DLD1 (cell line): ENCODE measurements around the gene FOXO3.

Source experiments
- in situ Hi-C: cut with HindIII; loops from 2 replicates; pipeline ENCODE4 v1.10.0; 2017; ENCODE audit warnings: low sequenced_read_pairs

The FOXO3 gene

DNA sequence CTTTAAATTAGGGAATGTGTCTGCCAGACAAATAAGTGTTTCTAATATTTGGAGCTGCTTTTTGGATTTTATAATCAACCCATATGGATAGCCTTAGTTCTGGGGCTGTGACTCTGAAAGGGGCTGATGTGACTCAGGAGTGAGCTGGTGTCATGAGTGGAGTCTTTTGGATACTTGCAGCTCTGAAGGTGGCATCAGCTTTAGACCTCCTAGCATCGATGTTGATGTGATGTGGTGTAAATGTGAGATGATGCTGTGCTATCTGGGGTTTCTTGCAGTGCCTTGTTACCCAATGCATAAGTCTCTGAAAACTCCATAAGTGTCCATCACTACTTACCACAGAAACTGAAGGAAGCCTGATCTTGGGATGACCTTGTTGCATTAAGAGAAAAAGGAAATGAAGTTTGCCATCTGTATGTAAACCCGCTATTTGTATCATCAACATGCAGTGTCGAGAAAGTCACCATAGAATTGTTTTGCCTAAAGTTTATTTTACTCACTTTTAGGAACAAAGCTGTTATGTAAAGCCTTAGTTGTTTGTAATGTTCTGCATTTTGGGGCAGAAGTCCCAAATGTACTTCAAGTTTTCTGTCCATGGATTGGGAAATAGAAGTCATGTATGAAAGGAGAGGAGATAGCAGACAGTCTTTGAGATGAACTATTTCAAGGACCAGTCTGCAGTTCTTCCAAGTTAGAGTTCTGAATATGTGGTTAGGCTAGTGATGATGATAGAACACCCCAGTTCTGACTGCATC is 8.0 kb downstream of the FOXO3 start:
- in situ Hi-C loops, result loop anchor here (10.0 kb wide), 1 partner anchor 216 kb away; no protein-coding TSS in a partner anchor

DNA sequence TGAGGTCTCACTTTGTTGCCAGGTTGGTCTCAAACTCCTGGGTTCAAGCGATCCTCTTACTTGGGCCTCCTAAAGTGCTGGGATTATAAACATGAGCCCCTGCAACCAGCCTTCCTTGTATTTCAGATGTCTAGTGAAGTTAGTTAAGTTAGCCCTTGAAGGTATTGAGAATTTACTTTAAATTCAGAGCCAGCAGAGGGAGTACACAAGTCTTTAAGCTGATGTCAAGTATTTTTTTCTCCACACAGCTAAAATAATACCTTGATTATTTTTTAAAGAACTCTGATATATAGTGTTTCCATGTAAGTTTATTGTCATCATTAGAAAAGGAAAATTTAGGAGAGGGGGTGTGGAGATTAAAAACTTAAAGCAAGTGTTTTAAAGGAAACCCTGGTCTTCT is 9.8 kb downstream of the FOXO3 start:
- in situ Hi-C loops, result no loop called here

DNA sequence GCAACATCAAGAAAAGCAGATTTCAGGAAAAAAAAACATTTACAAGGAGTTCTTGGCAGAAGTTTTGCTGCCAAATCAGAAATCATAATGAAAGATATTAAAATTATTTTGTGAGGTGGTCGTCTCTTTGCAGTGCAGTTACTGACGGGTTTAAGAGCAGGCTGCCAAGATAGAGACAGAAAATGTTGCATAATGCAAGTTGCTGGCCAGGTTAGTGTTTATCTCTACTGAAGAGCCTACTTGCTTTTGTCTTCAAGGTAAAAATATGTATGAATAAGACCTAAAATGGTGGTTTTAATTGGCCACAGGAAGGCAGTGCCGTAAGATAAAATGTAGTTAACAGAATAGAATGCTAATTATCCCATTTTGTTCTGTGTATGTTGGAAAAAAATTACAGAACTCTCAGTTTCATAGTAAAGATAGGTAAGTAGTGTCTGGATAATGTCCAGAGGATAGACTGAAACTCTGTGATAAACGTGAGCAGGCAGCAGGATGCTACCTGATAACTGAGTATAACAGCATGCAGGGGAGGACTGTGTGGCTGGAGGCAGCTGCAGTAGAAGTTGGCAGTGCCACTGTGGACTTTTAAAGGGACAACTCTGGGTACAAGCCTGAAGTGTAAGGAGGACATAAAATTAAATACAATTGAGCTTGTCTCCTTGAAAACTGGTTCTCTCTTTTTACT is 13.9 kb downstream of the FOXO3 start:
- in situ Hi-C loops, result no loop called here

DNA sequence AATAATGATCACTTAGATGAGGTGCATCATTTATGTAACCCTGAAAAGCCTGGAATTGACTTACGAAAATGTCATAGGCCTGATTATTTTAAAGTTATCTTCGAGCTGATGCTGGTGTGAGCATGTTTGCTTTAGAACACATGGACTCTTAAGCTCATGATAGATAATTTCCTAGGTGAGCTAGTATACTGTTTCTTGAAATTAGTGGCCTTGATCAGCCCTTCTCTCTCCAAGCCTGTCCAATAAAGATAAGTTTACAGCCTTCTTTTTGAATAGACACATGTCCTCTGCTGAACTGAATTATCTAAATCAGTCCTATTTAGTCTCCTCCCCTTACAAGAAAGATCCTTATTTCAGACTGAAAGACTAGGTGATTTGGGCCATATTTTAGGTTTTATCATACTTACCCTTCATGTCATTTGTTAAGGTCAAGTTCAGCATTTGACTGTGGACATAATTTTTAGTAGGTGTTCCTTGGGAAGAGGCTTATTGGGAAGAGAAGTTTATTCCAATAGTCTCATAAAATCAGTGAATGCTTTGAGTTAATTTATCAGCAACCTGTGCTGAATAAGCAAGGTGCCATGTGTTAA is 15.3 kb downstream of the FOXO3 start:
- in situ Hi-C loops, result no loop called here

DNA sequence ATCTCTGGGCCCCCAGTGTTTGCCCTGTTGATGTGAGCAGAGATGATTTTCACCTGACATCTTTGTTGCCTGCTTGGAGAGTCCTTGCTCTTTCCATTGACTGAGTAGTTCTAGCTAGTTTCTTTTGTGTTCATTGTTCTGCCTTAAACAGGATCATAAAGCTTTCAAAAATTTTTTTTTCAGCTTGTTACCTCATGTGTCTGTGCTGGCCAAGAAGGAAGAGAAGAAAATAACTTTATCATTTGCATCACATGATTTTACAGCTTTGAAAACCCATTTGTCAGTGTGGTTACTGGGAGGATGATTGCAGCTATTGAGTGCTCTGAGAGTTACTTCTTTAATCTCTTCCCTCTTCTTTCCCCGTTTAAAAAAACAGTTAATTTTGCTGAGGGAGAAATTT is 16.0 kb downstream of the FOXO3 start:
- in situ Hi-C loops, result no loop called here

DNA sequence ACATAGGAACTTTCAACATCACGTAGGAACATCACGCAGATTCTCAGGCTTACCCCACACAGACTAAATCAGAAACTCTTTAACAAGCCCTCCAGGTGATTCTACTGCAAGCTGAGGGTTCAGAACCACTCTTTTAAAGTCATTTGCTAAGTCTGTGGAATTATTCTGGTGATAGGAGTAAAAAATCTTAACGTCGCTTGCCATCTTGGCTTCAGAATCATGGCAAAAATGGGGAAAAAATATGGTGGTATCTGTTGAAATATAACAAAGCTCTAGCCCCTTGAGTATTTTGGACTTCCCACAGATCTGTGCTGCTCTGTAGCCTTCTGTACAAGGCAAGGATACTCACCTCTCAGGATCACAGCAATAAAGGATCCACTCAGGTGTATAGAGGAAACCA is 17.4 kb downstream of the FOXO3 start:
- in situ Hi-C loops, result no loop called here

DNA sequence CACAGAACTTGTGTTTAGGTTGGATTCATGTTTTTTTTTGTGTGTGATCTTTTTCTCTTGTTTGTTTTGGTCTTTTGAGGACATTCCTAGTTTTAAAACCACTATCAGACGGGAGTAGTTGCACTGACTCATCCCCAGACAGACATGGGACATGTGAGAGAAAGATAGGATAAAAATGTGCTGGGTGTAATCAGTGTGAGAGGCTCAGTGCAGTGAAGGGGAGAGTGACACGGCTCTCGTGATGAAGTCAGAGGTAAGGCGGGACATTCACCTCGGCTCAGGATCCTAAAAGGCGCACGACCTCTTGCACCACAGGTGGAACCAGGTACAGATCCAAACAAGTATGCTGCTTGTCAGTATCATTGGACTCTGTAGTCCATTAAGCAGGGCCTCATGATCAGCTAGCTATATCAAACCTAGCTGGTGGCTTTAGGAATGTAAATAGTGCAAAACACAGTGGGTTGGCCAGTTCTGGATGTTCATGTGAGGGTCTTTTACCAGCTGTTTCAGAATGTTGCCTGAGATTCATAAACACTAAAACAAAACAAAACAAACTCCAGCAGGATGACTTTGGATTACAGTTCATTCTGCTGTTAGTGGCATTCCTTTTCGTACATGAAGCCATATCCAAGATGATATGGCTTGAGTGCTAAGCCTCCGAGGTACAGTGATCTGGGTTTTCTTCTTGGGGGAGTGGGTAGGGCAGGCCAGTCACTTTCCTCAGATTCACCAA is 18.0 kb downstream of the FOXO3 start:
- in situ Hi-C loops, result no loop called here

DNA sequence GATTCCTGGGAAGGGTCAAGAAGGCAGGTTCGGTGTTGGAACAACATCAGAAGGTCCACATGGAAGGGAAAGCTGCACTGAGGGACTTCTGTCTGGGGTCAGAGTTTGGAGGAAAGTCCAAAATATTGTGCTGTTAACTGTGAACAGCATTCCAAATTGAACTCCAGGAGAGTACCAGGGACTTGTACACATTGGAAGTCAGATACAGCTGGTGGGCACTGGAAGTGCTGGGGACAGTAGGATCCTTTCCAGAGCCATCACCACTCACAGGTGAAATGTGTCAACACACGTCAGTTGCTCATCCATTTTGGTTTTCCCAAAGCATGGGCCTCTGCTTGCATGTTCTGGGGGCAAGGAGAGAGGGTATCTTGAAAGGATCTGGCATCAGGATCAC is 18.6 kb downstream of the FOXO3 start:
- in situ Hi-C loops, result no loop called here

DNA sequence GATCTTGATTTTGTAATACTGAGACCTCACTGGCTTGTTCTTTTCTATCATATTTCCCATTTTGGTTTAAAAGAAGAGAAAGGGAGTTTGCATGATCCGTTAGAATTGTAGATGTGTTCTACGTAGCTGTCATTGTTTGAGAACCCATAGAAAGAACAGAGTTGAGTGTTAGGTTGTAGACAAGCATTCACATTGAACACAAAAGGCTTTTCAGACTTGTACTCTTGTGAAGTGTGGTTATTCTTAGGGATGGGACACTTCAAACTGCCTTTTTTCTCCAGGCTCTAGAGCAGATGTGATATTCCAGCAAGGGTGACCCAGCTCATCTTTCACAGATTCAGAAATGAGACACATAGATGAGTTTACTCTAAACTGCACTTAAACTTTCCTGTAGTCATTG is 19.9 kb downstream of the FOXO3 start:
- in situ Hi-C loops, result no loop called here

DNA sequence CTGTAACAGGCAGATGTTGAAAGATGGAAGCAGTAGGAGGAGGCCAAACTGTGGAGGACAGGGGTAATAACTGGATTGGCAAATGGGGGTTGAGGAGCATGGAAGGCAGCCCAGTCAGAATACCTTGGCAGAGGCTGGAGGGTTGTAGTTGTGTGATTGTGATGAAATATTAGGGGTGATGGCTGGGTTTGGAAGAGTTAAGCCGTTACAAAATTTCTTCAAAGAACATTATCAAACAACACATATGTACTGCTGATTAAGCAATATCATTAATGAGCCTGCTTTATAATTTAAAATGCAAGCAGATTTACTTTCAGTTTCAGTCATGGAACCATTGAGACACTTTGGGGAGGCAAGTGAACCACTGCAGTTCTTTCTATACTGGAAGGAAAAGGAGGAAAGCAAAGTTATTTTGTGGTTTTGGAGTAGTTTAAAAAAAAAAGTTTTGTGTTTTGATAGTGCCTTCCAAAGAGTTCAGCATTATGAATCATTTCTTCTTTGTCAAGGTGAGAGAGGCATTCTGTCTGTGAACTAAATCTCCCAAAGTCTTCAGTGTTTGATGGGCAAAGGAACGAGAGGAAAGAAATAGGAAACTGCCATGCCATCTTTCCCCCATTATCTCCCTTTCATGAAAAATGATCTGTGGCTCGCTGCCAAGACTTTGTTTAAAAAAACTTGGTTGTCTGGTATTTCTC is 20.7 kb downstream of the FOXO3 start:
- in situ Hi-C loops, result no loop called here

DNA sequence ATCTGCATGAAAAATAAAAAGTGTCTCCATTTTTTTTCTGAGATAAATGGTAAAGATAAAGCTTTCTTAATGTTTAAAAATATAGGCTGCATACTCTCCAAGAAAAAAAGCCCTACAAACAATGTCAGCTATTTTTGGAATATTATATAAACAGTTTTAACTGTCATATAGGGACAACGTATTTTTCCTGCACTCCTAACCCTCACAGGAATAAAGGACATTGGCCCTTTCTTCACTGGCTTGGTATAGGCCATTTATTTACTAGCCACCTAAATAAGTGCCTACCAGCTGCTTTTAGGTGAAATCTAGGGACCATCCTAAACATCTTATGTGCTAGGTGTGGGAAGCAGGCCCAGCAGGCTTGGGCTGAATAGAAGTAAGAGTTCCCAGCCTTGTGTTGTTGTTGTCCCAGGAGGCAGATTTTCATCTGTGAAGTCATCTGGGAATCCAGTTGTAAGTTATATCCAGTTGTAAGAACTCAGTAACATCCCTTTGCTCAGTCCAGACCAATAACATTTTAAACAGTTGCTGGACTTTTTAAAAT is 21.3 kb downstream of the FOXO3 start:
- in situ Hi-C loops, result no loop called here

DNA sequence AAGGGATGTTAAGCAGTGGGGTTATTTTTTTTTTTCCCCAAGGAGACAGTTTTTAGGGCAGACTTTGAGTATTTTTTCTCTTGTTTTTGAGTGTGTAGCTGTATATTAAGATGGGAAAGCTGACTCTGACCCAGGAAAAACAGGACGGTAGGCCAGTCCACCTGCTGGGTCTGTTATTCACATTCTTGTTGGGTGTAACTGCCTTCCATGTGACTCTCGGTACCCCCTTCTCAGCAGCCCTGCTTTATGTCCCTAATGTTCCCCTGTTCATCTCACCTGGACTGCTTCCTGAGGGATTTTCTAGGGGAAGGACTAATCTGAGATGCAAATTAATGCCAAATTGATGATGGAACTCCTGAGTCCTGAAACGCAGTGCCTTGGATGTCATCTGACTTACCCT is 21.9 kb downstream of the FOXO3 start:
- in situ Hi-C loops, result no loop called here

DNA sequence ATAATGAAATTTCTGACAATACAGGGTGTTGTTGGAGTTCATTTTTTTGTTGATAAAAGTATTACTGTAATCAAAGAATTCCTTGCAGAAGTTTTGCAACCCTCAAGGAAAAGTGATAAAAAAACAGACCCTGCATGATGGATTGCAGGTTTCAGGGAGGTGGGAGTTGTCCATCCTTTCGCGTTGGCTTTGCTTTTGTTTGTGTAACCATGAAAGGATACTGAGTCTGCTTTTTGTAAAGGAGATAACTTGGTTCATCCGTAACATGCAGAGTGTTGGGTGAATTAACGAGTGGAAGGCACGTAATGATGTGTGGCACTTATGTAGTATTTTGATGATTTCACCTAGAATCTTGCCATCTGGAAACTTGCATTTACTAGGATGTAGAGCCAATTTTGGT is 23.6 kb downstream of the FOXO3 start:
- in situ Hi-C loops, result no loop called here

DNA sequence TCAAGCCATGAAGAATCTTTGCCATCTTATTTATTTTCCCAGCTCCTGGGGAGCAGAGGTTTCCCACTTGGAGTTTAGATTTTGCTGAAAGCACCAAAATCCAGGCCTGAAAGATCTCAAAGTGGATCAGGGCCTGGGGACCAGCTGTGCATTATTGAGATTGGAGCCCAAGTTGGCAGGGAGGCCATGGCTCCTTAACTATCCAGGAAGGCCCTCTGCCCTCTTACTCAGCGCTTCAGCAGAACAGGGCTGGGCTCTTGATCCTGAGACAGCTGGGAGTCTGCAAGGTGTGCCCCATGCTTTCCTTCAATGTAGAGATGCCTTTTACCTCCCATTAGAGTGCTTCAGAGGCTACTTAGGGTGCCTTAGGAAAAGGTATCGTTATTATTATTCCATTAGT is 24.6 kb downstream of the FOXO3 start:
- in situ Hi-C loops, result no loop called here

DNA sequence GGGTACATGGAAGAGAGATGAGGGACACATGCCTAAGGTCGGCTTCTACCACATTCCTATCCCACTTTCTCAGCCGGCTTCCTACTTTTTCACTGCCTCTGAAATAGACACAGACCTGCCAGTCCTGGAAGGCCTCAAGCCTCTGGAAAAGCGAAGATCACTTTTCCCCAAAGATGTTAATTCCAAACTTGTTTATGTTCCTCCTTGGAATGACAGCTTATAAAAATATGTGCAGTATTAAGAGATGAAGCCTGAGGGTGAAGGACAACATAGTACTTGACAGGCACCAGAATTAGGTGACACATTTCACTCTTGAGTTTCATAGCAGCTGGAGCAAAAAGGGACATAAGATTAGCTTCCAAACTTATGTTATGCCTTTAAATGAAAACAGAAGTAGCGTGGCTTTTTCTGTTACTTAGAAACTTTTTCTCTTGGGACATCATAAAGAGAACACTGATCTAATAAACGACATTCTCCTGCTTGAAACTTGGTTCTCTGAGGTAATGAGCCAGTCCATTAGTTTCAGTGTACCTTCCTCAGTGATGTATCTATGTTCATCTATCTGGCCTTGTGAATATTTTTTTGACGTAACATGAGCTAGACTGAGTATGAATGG is 25.3 kb downstream of the FOXO3 start:
- in situ Hi-C loops, result no loop called here

DNA sequence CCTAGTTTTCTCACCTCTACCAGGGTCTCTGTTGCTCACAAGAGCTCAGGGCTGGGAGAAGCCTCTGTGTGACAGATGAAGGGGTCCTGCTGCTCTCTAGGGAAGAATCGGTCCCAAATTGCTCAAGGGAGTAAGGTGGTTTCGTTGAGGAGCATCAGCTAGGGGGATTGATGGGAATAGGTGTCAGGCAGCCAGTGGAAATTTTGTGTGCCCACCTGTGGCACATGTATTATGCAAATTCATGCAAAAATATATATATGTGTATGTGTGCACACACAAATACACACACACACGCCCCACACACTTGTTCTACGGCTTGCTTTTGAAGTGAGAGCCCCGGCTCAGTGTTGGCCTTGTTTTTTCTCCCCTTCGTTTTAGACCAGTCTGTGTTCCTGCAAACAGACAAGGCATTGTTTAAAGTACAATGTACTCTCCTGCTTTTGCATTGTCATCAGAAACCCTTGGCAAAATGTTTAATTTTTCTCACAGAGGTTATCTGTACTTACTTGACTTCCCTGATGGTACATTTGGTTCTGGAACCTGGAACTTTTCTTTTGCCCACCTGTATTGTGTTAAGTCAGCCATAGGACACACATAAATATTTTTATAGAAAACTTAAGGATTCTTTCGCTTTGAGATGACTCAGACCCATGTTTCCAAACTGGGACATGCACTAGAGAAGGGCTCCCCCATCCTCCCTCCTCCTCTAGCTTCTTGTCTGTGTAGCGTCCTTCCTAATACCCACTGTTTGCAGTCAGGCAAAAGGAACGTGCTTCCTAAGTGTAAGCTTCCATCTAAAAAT is 26.7 kb downstream of the FOXO3 start:
- in situ Hi-C loops, result no loop called here

DNA sequence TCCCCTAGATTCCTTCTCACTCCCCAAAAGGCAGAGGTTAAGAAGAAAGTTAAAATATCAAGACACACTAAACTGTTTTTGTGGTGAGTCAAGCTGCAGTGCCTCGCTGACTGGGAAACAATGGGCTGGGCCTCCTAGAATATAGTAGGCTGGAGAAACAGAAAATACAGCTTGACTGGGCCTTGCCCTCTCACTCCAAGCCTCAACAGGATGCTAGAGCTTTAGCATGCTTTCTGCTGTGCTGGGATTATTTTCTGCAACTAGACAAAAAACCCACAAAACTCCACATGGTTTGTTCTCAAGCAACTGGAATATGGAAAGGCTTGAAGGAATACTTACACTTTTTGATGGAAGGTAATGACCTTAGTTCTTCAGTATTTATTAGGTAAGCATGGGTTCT is 27.9 kb downstream of the FOXO3 start:
- in situ Hi-C loops, result no loop called here

DNA sequence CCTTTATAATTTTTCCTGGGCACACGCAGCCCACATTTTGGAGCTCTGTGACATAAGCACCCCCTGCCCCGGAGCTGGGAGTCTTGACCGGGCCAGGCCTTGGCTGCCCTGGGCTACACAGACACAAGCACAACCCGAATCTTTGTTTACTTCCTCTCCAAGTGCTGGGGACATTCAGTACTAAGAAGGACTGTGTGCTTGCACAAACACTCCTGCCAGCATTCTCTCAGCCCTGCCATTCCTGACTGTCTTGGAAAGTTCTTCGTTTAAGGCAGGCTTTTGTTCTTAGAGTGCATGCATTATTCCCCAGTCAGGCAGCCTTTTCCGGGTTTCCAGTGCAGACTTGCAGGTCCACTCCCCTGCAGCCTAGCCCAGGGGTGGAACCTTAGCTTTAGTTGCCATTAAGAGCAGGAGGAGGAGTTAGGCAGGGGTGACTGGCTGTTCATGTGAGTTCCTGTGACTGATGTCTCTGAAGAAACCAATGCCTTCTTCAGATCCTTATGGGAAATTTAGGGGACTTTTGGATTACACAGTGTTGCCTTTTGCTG is 28.6 kb downstream of the FOXO3 start:
- in situ Hi-C loops, result no loop called here
